ENCODE results near the gene PLXNB1.

PLXNB1 gene

GRCh38 chr3:48406443-48407431 lies 23.1 kb downstream of the PLXNB1 start:
- DNase-seq (ENCODE audit: extremely low read depth, low read depth) = no peak
- H3K4me3 ChIP-seq (replicated peaks; ENCODE audit: low read depth, low read length) = no peak overlapping the region
- no peak for TF ChIP-seq CTCF (IDR thresholded peaks at IDR 0.05; ENCODE audit: low read depth, low read length, missing control alignments)

- no peak overlapping the region for H3K4me3 ChIP-seq (replicated peaks; ENCODE audit: low read depth, low read length)
- TF ChIP-seq CTCF (IDR thresholded peaks at IDR 0.05; ENCODE audit: low read depth, low read length, missing control alignments) = no peak
- DNase-seq (ENCODE audit: extremely low read depth, low read depth) = no peak
These were observed 23.9 kb downstream of the PLXNB1 start for GRCh38 chr3:48405971-48406370.

GRCh38 chr3:48405343-48405881 lies 24.5 kb downstream of the PLXNB1 start:
- no peak for TF ChIP-seq CTCF (IDR thresholded peaks at IDR 0.05; ENCODE audit: low read depth, low read length, missing control alignments)
- DNase-seq (ENCODE audit: extremely low read depth, low read depth) = no peak
- H3K4me3 ChIP-seq (replicated peaks; ENCODE audit: low read depth, low read length) = no peak overlapping the region

- H3K4me3 ChIP-seq (replicated peaks; ENCODE audit: low read depth, low read length) = no peak overlapping the region
- no peak for DNase-seq (ENCODE audit: extremely low read depth, low read depth)
- no peak for TF ChIP-seq CTCF (IDR thresholded peaks at IDR 0.05; ENCODE audit: low read depth, low read length, missing control alignments)
These were observed 25.2 kb downstream of the PLXNB1 start for GRCh38 chr3:48404440-48405342.

- no peak overlapping the region for H3K4me3 ChIP-seq (replicated peaks; ENCODE audit: low read depth, low read length)
- DNase-seq (ENCODE audit: extremely low read depth, low read depth) = no peak
- TF ChIP-seq CTCF (IDR thresholded peaks at IDR 0.05; ENCODE audit: low read depth, low read length, missing control alignments) = no peak
These were observed 26.1 kb downstream of the PLXNB1 start for GRCh38 chr3:48403533-48404439.

- no peak for DNase-seq (ENCODE audit: extremely low read depth, low read depth)
- H3K4me3 ChIP-seq (replicated peaks; ENCODE audit: low read depth, low read length) = no peak overlapping the region
- TF ChIP-seq CTCF (IDR thresholded peaks at IDR 0.05; ENCODE audit: low read depth, low read length, missing control alignments) = no peak
These were observed 27.0 kb downstream of the PLXNB1 start for GRCh38 chr3:48402907-48403306.
